Stimulated activated CD8-positive, alpha-beta memory T cell treated with anti-CD3 and anti-CD28 coated beads, Interleukin-4, amount 100 ng/mL, for 4 hours (primary cell): ENCODE measurements around the gene TMEM271.
"Not testable (repeated sequence)": the region's sequence is repeated elsewhere in the genome, so short reads cannot be mapped to it uniquely, and the experiment has no call there.

Experiments
- DNase-seq, 2 donors: peaks; one replicate each; pipeline ENCODE4 v3.0.0-alpha.2; 2020; ENCODE audit warnings: low read depth in 2 of 2, low spot score in 1 of 2

TMEM271 gene

GRCh38 chr4:610411-611261, 34.5 kb upstream of the TMEM271 start:
- DNase-seq: no peak

GRCh38 chr4:609400-610050, 33.4 kb upstream of the TMEM271 start:
- no peak for DNase-seq

- DNase-seq: no peak
Measured at GRCh38 chr4:608236-608635, 32.1 kb upstream of the TMEM271 start.

- DNase-seq: no peak
Measured at GRCh38 chr4:605702-606425, 29.8 kb upstream of the TMEM271 start.

- DNase-seq: no peak
Measured at GRCh38 chr4:604131-604530, 28.0 kb upstream of the TMEM271 start.

GRCh38 chr4:602559-602942, 26.5 kb upstream of the TMEM271 start:
- DNase-seq: peak; percentile 24 to 25

GRCh38 chr4:601612-602558, 25.8 kb upstream of the TMEM271 start:
- DNase-seq: no peak

GRCh38 chr4:600850-601515, 24.9 kb upstream of the TMEM271 start:
- peak in 1 of 2 donors; percentile 15 for DNase-seq

GRCh38 chr4:600166-600565, 24.1 kb upstream of the TMEM271 start:
- DNase-seq: no peak

GRCh38 chr4:598925-599324, 22.8 kb upstream of the TMEM271 start:
- DNase-seq: no peak

GRCh38 chr4:592825-593520, 16.9 kb upstream of the TMEM271 start:
- no peak for DNase-seq

GRCh38 chr4:592178-592577, 16.1 kb upstream of the TMEM271 start:
- DNase-seq: not testable (repeated sequence)

GRCh38 chr4:590313-590841, 14.3 kb upstream of the TMEM271 start:
- DNase-seq: no peak

- DNase-seq: no peak
Measured at GRCh38 chr4:589219-589963, 13.3 kb upstream of the TMEM271 start.

GRCh38 chr4:588351-588849, 12.3 kb upstream of the TMEM271 start:
- no peak for DNase-seq

- no peak for DNase-seq
Measured at GRCh38 chr4:587671-588350, 11.7 kb upstream of the TMEM271 start.

GRCh38 chr4:583820-584219, 7.7 kb upstream of the TMEM271 start:
- no peak for DNase-seq

- DNase-seq: no peak
Measured at GRCh38 chr4:581753-582361, 5.8 kb upstream of the TMEM271 start.
